ENCODE data around the gene KIAA0513.

Gene KIAA0513

GRCh38 chr16:85005285-85006069, 22.1 kb upstream of the KIAA0513 start:
- DNase-seq, result no peak

DNA sequence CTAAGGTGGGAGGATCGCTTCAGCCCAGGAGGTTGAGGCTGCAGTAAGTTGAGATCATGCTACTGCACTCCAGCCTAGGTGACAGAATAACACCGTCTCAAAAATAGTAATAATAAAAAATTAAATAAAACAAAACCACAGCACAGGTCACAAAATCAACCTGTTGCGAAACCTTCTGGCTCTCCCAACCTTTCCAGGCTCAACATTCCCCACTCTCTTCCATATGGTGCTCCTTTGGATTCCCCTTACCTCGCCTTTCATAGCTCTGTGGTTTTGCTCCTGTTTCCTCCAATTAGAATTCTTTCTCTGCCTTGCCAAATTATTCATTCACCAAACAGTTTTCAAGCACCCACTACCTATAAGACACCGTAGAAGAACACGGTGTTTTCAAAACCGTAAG, 21.0 kb upstream of the KIAA0513 start:
- no peak for DNase-seq

DNA sequence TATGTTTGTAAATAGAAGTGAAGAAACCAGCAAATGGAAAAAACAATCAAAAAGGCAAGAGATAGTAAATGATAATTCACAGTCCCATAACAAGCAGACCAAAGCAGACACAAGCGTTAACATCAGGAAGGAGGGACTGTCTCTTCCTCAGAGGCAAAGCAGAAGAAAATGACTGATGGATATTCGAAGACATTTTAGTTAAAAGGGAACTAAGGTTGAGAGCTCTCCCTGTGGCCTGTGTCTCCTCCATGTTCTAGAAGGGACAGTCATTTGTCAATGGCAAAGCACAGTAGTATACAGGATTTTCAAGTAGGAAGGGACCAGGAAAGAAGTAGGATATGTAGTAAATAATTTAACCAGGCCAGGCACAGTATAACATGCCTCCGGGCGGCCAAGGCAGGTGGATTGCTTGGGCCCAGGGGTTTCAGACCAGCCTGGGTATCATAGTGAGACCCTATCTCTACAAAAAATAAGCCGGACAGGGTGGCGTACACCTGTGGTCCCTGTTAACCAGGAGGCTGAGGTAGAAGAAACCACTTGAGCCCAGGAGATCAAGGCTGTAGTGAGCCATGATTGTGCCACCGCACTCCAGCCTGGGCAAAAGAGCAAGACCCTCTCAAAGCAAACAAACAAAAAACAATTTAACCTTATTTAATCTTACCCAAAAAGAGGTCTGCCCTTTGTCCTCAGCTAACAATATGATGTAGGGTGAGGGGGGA, 19.9 kb upstream of the KIAA0513 start:
- DNase-seq, result no peak

- no peak for DNase-seq
These were observed 19.3 kb upstream of the KIAA0513 start for GRCh38 chr16:85008271-85008670.

- DNase-seq, result no peak
These were observed 17.1 kb upstream of the KIAA0513 start for GRCh38 chr16:85010446-85010930.

DNA sequence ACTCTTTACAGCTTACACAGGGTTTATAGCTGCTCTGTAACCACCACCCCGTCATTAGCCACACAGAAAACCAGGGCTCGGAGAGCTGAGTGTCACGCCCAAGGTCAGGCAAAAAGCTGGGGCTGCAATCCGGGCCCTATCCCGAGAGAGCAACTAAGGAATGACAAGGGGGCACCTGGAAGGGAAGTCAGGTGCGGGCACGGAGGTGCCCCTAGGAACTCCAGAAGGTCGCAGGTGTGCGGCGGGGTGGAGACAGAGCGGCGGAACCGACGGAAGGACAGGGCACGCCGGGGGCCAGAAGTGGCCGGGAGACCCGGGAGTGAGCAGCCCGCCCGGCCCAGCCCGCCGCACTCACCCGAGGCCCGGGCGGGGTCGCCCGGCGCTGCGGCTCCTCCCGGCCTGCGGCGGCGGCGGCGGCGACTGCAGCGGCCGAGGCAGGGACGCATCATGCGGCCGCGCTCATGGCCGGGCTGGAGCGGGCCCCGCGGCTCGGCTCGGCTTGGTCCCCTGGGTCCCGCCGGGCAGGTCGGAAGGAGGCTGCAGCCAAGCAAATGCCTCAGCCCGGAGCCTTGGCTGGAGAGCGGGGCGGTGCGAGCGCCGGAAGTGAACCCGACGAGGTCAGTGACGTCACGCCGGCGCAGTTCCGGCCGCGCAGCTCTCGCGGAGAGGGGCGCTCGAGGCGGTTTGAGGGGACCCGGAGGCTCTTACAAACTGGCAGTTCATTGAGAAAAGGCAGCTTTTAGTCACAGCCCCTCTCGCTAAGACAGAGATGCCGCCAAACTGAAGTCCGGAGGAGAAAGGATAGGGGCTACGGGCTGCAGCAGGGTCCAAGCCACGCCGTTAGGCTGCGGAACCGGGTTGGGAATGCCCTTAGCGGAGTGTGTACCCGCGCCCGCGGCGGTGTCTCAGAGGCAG, 16.4 kb upstream of the KIAA0513 start, which contains the start of gene ZDHHC7:
Gene ZDHHC7 (minus strand): TSS at position 605 of the 915 bp plus-strand sequence. CDS start 20,917 bp downstream, outside the sequence.
- DNase-seq, result peak; percentile 89

DNA sequence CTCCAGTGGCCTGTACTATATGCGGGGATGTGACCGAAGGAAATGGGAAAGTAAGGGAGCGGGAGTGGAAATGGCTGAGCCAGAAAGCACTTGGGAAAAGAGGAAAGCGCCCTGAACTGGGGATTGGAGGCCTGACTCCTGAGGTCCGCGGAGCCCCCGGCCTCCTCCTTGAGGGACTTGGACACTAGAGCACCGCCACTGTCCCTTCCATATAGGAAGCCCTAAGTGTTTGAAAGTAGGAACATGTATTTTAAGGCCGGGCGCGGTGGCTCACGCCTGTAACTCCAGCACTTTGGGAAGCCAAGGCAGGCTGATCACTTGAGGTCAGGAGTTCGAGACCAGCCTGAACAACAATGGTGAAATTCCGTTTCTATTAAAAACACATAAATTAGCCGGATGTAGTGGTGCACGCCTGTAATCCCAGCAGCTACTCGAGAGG, 15.7 kb upstream of the KIAA0513 start:
- no peak for DNase-seq

- DNase-seq, result no peak
These were observed 13.3 kb upstream of the KIAA0513 start for GRCh38 chr16:85014311-85014710.

GRCh38 chr16:85015481-85016187, 12.0 kb upstream of the KIAA0513 start:
- no peak for DNase-seq

GRCh38 chr16:85017151-85017550, 10.4 kb upstream of the KIAA0513 start:
- no peak for DNase-seq

DNA sequence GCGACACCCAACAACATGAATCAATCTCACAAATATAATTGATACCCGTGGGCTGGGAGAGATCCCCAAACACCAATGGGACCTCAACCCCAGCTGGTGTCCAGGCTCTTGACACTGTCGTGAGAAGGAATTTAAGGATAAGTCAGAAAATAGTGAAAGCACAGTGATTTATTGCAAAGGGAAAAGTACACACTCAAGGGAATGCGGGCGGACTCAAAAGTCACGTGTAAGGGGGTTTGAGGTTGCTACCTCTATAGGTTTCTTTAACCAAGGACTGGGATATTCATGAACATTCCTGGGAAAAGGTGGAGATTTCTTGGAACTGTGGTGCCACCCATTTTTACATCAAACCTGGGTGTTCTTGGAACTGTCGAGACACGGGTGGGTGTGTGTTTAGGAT, 10.0 kb upstream of the KIAA0513 start:
- DNase-seq, result no peak

GRCh38 chr16:85018529-85019236, 8.9 kb upstream of the KIAA0513 start:
- no peak for DNase-seq

DNA sequence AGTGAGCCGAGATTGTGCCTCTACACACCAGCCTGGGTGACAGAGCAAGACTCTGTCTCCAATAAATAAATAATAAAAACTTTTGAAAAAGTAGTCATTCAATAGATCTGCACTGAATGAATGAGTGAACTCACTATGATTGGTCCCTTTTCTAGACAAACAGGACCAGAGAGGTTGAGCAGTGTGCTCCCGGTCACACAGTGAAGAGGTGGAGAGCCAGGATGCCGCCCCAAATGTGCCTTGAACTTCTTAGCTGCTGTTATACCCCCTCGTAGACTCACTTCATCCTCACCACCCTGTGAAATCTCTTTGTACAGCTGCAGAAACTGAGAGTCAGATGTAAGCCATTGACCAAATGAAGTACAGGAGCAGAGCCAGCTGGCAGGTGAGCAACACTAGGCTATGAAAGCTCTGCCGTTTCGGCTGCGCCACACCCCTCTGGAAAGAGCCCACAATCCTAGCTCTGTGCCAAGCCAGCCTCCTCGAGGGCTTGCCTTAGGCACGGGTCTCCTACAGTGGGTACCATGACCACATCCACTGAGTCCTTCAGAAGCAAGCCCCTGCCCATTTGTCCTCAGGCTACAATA, 7.8 kb upstream of the KIAA0513 start:
- DNase-seq, result no peak

DNA sequence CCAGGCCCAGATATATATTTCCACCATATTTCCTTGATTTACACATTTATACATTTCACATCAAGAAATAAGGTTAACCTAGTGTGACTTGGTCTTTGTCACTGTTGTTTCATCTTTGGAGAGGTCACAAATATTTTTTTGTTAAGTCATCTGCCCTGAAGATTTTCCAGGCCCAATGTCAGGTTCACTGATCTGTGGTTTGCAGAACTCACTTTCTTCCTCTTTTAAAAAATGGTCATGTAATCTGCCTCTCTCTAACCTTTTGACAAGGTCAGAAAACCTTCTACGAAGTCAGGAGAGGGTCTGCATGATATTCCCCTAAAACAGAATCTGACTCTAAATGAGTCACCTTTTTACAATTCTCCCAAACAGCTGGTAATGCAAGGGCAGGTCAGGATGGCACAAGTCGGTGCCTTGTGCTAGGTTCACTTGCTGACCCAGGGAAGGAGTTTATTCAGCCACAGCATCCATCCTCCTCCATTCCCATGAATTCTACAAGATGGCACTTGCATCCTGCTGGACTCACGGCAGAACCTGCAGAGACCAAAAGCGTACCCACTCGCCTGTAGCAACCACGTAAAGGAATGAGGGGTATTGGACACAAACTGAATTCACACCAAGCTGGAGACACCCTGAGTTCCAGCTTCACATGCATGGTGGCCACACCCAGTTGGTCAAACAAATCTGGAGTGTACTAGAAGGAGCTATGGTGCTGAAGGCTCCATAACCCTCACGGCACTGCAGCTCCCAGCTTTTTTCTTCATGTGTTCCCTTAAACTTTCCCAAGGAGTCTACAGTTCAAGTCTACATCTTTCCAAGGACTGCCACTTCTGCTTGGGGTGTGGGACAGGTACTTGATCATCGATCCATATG, 1.6 kb upstream of the KIAA0513 start:
- DNase-seq, result no peak

DNA sequence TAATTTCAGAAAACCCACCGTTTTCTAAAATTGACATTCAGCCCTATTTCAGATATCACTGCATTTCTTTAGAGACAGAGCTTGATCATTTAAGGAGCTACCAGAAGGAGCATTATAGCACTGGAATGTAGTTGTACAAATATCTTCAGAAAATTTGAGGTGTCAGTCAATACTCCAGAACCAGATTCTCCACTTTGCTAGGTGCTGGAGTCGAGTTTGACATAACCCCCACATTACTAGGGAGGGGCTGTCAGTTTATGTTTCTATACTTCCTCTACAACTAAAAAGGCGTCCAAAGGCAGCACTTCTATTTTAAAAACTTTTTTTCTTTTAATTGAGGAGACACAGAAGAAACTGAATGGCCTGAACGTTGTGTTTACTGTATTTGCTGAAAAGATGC, 892 bp upstream of the KIAA0513 start:
- no peak for DNase-seq

- DNase-seq, result peak; percentile 58
These were observed 526 bp downstream of the KIAA0513 start for GRCh38 chr16:85027958-85028684.

GRCh38 chr16:85028685-85029407, 1.3 kb downstream of the KIAA0513 start:
- peak; percentile 85 for DNase-seq

GRCh38 chr16:85029408-85029784, 1.8 kb downstream of the KIAA0513 start:
- peak; percentile 52 for DNase-seq

DNA sequence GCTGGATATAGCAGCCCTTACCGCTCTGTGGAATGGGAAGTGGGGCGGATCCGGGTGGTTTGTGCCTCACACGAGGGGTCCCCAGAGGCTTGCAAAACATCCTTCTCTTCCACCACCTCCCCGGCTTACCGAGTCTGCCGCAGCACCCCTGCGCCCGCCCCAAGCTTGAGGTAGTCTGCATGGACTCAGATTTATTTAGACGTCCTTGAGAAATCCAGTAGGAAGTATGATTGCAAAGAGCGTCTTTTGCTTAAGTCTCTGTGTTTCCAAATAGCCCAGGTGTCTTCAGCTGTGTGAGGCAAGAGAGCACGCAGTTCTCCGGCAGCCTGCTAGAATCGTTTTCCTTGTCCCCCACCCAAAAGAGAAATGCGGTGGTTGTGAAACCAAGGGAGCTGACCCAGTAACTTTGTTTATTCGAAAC, 2.4 kb downstream of the KIAA0513 start:
- DNase-seq, result no peak
